GM12801 (cell line): ENCODE results near the gene RELL1.

Experiments used
- CTCF ChIP-seq: IDR thresholded peaks from one replicate; pipeline ENCODE4 v1.5.1; 2011; ENCODE audit warnings: control low read depth; ENCODE audit not compliant: insufficient read length; ENCODE audit errors: extremely low read depth

RELL1 gene

GRCh38 chr4:37715889-37716402 is 29.8 kb upstream of the RELL1 start:
- no peak for TF ChIP-seq CTCF

GRCh38 chr4:37710491-37710890 is 24.3 kb upstream of the RELL1 start:
- TF ChIP-seq CTCF = no peak

- TF ChIP-seq CTCF = no peak
Measured at GRCh38 chr4:37706032-37706431, 19.9 kb upstream of the RELL1 start.

- TF ChIP-seq CTCF = no peak
Measured at GRCh38 chr4:37705571-37705970, 19.4 kb upstream of the RELL1 start.

- TF ChIP-seq CTCF = no peak
Measured at GRCh38 chr4:37699868-37700481, 13.8 kb upstream of the RELL1 start.

GRCh38 chr4:37697566-37697965 is 11.4 kb upstream of the RELL1 start:
- no peak for TF ChIP-seq CTCF

GRCh38 chr4:37693450-37694190 is 7.4 kb upstream of the RELL1 start:
- TF ChIP-seq CTCF = no peak
